ENCODE data around the gene CR1L. TPM values are rescaled to one million over a fixed set of nuclear protein-coding genes. Genes with fewer than 3 reads are reported as not detected.

The CR1L gene
- total and polyA plus RNA-seq, 2 of the 8 experiments (the other 6 are each of a cell fraction or from before 2014, with no cell fraction given) = 0.39 TPM; not detected in 1

DNA sequence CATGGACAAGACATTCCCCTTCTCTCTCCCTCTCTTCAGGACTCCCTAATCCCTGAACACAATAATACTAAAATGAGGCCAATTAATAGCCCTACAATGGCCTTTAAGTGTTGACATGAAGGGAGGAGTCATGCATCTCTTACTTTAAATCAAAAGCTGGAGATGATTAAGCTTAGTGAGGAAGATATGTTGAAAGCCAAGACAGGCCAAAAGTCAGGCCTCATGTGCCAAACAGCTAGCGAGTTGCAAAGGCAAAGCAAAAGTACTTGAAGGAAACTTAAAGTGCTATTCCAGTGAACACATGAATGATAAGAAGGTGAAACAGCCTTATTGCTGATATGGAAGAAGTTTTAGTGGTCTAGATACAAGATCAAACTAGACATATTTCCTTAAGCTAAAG, 57.4 kb downstream of the CR1L start (continued):
- TF ChIP-seq, protein P1, sequence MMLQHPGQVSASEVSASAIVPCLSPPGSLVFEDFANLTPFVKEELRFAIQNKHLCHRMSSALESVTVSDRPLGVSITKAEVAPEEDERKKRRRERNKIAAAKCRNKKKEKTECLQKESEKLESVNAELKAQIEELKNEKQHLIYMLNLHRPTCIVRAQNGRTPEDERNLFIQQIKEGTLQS (IDR thresholded peaks at IDR 0.05; ENCODE audit: insufficient read depth, low read depth, low read length) = no peak
- TF ChIP-seq NANOG (IDR thresholded peaks at IDR 0.05; ENCODE audit: insufficient read depth, low read depth, low read length, poor library complexity, severe bottlenecking) = no peak
- TF ChIP-seq POU5F1 (IDR thresholded peaks at IDR 0.05; ENCODE audit: low read depth, low read length) = no peak
- TF ChIP-seq ASH2L (IDR thresholded peaks at IDR 0.05; ENCODE audit: low read length) = no peak
- TF ChIP-seq POLR2AphosphoS5 (IDR thresholded peaks at IDR 0.05; ENCODE audit: low read depth, low read length) = no peak
